Stimulated activated CD4-positive, alpha-beta T cell treated with anti-CD3 and anti-CD28 coated beads, Interleukin-4, amount 100 ng/mL, for 24 hours (primary cell): Measurements from ENCODE around the gene APOC3.
A peak's percentile ranks its signal among the peaks of the same experiment; 100 is the strongest.
"Not testable (repeated sequence)": the region's sequence is repeated elsewhere in the genome, so short reads cannot be mapped to it uniquely, and the experiment has no call there.

Experiments used
- DNase-seq: peaks from one replicate; pipeline ENCODE4 v3.0.0-alpha.2; 2020

APOC3 gene

DNA sequence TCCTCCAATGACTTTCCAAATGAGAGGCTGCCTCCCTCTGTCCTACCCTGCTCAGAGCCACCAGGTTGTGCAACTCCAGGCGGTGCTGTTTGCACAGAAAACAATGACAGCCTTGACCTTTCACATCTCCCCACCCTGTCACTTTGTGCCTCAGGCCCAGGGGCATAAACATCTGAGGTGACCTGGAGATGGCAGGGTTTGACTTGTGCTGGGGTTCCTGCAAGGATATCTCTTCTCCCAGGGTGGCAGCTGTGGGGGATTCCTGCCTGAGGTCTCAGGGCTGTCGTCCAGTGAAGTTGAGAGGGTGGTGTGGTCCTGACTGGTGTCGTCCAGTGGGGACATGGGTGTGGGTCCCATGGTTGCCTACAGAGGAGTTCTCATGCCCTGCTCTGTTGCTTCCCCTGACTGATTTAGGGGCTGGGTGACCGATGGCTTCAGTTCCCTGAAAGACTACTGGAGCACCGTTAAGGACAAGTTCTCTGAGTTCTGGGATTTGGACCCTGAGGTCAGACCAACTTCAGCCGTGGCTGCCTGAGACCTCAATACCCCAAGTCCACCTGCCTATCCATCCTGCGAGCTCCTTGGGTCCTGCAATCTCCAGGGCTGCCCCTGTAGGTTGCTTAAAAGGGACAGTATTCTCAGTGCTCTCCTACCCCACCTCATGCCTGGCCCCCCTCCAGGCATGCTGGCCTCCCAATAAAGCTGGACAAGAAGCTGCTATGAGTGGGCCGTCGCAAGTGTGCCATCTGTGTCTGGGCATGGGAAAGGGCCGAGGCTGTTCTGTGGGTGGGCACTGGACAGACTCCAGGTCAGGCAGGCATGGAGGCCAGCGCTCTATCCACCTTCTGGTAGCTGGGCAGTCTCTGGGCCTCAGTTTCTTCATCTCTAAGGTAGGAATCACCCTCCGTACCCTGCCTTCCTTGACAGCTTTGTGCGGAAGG, 2.9 kb downstream of the APOC3 start:
- no peak for DNase-seq

DNA sequence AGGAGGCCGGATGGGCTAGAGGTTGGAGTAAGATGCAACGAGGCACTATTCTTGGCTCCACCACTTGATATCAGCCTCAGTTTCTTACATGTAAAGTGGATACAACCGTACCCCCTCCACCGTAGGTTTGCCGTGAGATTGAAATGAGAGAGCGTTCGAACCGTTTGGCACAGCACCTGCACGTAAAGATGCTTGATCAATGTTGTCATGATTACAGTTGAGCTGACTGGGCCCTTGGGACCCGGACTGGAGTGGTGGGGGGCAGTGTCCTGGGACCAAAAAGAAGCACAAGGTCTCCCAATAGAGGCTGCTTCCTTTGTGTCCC, 3.7 kb downstream of the APOC3 start:
- DNase-seq, result no peak

DNA sequence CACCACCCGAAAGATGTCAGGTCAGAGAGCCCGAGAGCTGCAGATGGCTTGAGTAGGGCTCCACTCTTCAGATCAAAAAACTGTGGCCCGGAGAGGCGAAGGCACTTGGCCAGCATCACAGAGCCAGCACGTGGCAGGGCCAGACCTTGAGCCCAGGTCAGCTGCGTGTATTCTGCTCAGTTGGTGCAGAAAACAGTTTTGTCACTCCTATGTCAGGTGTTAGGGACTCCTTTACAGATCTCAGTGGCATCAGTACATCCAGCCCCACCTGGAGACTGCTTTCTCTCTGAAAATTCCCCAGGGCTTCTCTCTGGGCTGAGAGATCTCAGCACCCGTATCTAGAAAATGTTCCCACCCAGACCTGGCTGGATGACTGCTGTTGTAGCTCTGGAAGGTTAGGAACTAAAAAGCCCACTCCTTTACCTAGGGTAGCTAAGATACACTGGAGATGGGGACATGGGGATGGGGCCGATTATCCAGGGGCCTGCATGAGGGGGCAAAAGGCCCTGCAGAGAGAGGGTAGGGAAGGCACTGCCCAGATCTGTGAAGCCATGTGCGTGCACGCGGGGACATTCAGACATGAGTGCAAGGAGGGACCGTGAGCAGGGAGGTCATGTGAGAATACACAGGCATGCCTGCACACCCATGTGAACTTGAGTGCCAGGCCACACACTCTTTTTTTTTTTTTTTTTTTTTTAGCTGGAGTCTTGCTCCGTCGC, 4.3 kb downstream of the APOC3 start:
- no peak for DNase-seq

DNA sequence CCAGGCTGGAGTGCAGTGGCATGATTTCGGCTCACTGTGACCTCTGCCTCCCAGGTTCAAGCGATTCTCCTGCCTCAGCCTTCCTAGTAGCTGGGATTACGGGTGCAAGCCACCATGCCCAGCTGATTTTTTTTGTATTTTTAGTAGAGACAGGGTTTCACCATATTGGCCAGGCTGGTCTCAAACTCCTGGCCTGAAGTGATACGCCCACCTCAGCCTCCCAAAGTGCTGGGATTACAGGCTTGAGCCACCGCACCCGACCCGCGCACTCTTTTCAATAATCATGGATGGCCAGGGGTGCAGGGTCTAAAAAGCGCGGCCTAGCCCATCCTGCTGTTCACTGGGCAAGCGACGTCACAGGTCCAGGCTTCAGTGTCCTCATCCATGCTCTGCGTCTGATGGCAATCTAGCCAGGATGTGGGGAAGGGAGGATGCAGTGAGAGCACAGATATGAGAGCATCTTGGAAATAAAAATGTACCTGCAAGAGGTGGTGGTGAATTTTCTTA, 4.9 kb downstream of the APOC3 start:
- not testable (repeated sequence) for DNase-seq

DNA sequence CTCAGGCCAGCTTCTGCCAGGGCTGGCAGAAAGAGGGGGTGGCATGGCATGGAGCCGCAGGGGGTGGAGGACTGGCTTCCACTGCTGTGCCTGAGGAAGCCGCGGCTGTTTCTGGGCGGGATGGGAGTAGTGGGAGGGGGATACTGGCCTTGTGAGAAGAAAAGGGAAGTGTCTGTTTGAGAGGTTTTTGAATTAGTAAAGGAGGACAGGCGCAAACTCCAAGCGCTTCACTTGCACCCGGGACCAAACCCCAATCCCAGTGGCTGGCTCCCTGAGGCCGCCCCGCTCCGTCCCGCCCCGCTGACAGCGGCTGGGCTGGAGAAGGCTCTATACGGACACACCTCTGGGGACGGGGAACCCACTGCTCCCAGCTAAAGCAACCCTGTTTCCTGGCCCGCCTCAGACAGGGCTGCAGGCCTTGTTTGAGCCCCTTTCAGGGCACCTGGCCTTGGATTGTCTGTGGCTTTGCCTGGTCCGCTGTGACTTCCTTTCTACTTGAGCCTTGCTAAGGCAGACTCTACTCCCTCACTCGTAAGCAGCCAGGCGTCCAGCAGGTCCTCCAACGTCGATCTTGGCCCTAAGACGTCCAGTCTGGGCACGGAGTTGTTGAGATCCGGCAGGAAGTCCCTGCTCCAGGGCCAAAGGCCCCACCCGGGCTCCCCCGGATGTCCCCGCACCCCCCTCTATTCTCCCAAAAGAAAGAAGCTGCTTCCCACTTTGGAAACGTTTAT, 5.5 kb downstream of the APOC3 start:
- DNase-seq, result no peak

GRCh38 chr11:116835791-116836631, 6.3 kb downstream of the APOC3 start:
- peak; percentile 77 for DNase-seq

DNA sequence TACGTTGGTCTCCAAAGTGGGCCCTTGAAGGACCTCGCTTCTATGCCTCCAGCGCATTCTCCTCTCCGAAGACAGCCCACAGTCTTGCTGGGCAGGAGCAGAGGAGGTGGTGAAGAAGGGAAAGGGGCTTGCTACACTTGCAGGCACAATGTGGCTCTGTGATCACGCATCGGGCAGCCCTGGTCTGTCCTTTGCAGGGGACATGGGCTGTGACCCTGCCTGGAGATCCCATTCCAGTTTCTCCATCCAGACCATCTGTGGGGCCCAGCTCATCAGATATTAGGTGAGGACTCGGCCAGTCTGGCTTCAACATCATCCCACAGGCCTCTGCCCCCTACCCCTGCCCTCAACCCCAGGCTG, 6.9 kb downstream of the APOC3 start:
- no peak for DNase-seq

DNA sequence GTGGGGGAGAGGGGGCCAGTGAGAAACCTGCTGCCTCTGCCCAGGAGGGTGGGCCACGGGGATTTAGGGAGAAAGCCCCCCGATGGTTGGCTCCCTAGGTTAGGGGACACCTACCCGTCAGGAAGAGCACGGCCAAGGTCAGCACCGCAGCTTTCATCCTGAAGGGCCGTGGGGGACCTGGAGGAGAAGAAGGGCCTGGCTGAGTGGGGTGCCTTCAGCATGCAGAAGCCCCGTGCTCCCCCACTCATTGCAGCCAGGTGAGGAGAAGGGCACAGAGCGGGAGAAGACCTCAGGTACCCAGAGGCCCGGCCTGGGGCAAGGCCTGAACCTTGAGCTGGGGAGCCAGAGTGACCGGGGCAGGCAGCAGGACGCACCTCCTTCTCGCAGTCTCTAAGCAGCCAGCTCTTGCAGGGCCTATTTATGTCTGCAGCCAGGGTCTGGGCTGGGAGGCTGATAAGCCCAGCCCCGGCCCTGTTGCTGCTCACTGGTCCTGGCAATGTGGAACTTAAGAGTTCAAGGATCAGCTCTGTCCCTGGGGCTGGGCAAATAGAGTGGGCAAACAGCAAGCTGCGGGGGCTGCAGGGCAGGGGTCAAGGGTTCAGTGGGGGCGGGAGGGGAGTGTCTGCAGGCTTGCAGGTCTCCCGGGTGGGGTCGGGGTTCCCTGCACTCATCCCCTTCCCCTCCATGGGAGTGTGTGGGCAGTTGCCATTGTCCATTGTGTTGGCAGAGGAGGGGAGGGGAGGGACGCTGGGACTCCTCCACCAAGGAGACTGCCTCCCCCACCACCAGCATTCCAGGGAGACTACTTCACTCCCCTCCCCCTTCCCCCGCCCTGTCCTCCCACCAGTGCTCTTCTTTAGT, 7.8 kb downstream of the APOC3 start, which contains the start of gene APOA1:
APOA1 (minus strand) TSS at position 392 of the 861 bp plus-strand sequence; CDS start at position 157, 235 bp downstream.
- no peak for DNase-seq

GRCh38 chr11:116838321-116839084, 8.8 kb downstream of the APOC3 start:
- DNase-seq, result no peak

- no peak for DNase-seq
These were observed 10.6 kb downstream of the APOC3 start for GRCh38 chr11:116840224-116840745.

- DNase-seq, result no peak
These were observed 11.1 kb downstream of the APOC3 start for GRCh38 chr11:116840746-116841296.

GRCh38 chr11:116842117-116842516, 12.4 kb downstream of the APOC3 start:
- no peak for DNase-seq

- no peak for DNase-seq
These were observed 13.2 kb downstream of the APOC3 start for GRCh38 chr11:116842909-116843308.

- no peak for DNase-seq
These were observed 14.0 kb downstream of the APOC3 start for GRCh38 chr11:116843661-116844060.

- no peak for DNase-seq
These were observed 15.0 kb downstream of the APOC3 start for GRCh38 chr11:116844722-116845121.

- DNase-seq, result no peak
These were observed 17.9 kb downstream of the APOC3 start for GRCh38 chr11:116847612-116848011.

- no peak for DNase-seq
These were observed 19.4 kb downstream of the APOC3 start for GRCh38 chr11:116849060-116849459.

DNA sequence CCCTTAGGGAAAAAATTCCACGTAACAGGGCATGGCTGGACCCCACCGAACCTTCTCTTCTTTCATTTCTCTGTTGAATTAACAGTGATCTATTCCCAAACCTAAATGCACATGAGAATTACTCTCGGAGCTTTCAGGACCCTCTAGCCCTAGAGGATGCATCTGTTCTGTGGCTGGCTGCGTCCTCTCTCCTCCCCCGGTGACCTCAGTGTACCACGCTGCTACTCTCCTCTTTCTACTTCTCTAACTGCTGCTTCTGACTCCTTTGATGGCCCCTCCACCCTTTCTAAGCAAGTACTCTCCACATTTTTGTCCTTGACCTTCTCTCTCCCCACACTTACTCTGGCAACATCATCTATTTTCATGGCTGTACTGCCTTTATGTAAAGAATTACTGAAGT, 19.8 kb downstream of the APOC3 start:
- no peak for DNase-seq

DNA sequence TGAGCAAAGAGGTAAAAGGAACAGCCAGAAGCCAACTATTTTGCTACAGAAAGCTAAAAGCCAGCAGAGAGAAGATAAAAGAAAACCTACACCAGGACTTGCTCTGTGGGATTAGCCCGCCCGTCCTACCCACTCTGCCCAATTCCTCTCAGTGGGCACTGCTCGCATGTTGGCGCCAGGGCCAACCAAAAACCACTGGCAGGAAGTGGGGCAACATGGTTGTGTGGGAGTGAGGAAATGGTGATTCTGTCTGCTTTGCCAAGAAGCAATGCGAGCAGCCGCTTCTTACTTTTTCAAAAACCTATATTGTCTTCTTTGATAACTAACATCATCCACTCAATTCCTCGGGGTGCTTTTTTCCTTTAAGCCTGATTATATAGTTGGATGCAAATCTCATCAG, 21.9 kb downstream of the APOC3 start:
- peak; percentile 45 for DNase-seq
